Stimulated activated naive CD8-positive, alpha-beta T cell treated with anti-CD3 and anti-CD28 coated beads, Interleukin-15, amount 100 ng/mL, for 72 hours (primary cell): ENCODE results near the gene GIT2.
"Not testable (repeated sequence)": the region's sequence is repeated elsewhere in the genome, so short reads cannot be mapped to it uniquely, and the experiment has no call there.

Experiments used
- ATAC-seq: fragments of 150-1000 bp; cut with Tn5 transposase; 2 replicates; pipeline ENCODE4 v1.10.0; 2021; ENCODE audit warnings: mild to moderate bottlenecking, moderate library complexity
- DNase-seq, 2 donors: peaks; one replicate each; pipeline ENCODE4 v3.0.0; 2021 to 2022
- H3K27ac Mint-ChIP-seq, 2 donors: one replicate each; pipeline ENCODE4 v1.8.0; 2022; ENCODE audit warnings: mild to moderate bottlenecking in 2 of 2, mixed read lengths in 2 of 2, moderate library complexity in 2 of 2
- H3K27me3 Mint-ChIP-seq: one replicate; pipeline ENCODE4 v1.8.0; 2022; ENCODE audit warnings: mixed read lengths
- H3K4me1 Mint-ChIP-seq: one replicate; pipeline ENCODE4 v1.8.0; 2022; ENCODE audit warnings: mild to moderate bottlenecking, mixed read lengths
- H3K4me3 Mint-ChIP-seq, 2 donors: one replicate each; pipeline ENCODE4 v1.8.0; 2022; ENCODE audit warnings: mild to moderate bottlenecking in 2 of 2, mixed read lengths in 2 of 2, moderate library complexity in 1 of 2
- H3K9me3 Mint-ChIP-seq, 2 donors: one replicate each; pipeline ENCODE4 v1.8.0; 2022; ENCODE audit warnings: mixed read lengths in 2 of 2

GIT2 gene

DNA sequence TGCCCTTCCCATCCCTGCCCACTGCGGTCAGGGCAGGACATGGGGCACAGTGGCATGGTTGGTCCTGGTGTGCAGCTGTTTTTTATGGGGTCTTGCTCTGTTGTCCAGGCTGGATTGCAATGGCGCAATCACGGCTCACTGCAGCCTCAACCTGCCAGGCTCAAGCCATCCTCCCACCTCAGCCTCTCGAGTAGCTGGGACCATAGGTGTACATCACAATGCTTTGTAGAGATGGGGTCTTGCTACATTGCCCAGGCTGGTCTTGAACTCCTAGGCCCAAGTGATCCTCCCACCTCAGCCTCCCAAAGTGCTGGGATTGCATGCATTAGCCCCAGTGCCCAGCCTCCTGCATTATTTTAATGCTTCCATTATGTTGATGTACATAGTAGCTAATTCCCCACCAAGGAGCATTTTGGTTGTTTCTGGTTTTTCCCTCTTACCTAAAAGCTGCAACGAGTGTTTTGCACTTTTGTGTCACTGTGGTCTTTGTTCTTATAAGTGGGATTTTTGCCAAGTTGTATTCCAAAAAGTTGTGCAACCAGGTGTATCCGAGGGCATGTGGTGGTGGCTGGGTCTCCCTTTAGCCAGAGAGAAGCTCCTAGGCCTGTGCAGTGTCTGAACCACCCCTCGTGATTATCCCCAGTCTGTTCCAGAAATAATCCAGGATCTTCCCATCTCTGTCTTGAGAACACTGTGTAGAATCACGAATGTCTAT lies 85.8 kb downstream of the GIT2 start:
- H3K9me3 Mint-ChIP-seq, result no peaks in the 10 kb centered on the region
- no peak overlapping the region for H3K27ac Mint-ChIP-seq
- H3K4me3 Mint-ChIP-seq, result no peak overlapping the region
- ATAC-seq, result peak; percentile 11
- no peaks in the 10 kb centered on the region for H3K4me1 Mint-ChIP-seq
- H3K27me3 Mint-ChIP-seq, result no peaks in the 10 kb centered on the region
- DNase-seq, result no peak

DNA sequence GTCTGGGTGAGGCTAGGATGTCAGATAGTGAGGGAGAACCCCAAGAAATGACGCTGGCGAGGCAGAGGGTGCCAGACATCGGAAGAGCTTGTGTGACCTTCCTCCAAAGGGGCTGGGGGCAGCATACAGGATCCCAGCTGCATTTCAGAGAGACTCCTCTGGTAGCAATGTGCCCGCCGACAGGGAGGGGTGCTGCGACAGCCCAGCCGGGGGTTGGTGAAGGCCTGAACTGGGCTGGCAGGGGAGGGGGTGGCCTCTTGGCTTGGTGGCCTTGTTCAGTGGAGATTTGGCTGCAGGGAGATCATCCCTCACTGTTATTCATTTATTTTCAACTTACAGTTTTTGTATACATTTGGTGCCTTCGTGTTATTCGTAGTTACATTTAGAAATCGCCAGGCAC lies 90.9 kb downstream of the GIT2 start:
- H3K4me1 Mint-ChIP-seq, result peaks cover 17% of the 10 kb centered on the region
- H3K9me3 Mint-ChIP-seq, result no peaks in the 10 kb centered on the region
- DNase-seq (no peak), ATAC-seq (no peak)
- H3K27me3 Mint-ChIP-seq, result no peaks in the 10 kb centered on the region
- no peak overlapping the region for H3K4me3 Mint-ChIP-seq
- H3K27ac Mint-ChIP-seq, result no peak overlapping the region

DNA sequence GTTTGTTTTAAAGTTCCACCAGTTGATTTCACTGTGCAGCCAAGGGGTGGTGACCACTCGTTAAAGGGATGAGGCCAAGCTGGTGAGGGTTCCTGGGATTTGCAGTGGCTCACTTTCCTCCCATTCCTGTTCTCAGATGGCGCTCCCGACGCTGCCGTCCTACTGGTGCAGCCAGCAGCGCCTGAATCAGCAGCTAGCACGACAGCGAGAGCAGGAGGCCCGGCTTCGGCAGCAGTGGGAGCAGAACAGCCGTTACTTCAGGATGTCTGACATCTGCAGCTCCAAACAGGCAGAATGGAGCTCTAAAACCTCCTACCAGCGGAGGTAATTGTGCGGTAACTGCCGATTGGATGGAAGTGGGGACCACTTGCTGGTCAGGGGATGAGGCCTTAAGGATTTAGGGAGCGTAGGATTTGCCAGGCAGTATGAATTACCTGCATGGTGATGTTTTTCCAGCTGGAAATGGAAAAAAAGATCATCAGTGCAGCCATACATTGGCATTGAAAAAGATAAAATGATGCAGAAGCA lies 93.2 kb downstream of the GIT2 start:
- no peaks in the 10 kb centered on the region for H3K9me3 Mint-ChIP-seq
- no peak overlapping the region for H3K27ac Mint-ChIP-seq
- no peak overlapping the region for H3K4me3 Mint-ChIP-seq

DNA sequence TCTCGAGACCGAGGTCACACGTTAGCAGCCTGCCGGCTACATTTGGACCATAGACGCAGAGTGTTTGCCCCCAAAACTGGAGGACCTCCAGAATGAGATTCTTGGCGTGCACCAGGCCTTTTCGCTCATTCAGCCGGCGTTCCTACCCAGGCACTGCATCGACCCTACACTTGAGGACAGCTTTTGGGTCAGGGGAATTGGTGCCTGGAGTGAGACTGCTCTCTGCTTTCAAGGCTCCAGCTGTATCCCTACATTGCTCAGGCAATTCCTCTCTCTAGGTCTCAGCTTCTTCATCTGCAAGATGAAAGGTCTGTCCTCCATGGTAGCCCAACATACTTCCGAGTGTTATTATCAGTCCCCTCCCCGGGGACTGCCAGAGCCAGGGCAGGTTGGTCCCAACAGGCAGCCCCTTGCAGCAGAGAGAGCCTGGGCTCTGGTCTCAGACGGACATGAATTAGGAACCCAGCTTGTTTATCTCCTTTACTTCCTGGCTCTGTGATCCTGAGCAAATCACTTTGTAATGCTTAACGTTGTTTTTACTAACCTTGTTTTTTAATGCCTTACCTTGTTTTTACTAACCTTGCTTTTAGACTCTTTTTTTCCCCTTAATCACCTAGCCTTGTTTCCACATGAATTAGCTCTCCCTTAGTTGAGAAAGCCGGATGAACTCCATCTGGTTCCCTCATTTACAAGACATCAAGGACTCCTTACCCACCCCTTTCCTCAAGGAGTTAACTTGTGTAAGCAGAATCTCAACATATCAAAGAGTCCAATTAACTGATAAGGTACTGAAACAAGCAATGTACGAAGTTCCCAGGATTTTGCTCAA lies 95.2 kb downstream of the GIT2 start:
- Mint-ChIP-seq H3K4me1 (peaks cover 23% of the 10 kb centered on the region), H3K4me3 (peak overlapping the region; percentile 84 to 96), H3K27ac (peak overlapping the region; percentile 88 to 99), H3K9me3 (no peaks in the 10 kb centered on the region), H3K27me3 (no peaks in the 10 kb centered on the region)
- peak; percentile 27 for ATAC-seq
- peak in 1 of 2 donors; percentile 14 for DNase-seq

More for the DNA sequence above, 93.2 kb downstream of the GIT2 start:
- Mint-ChIP-seq H3K4me1 (peaks cover 23% of the 10 kb centered on the region), H3K27me3 (no peaks in the 10 kb centered on the region)
- ATAC-seq, result no peak
- DNase-seq, result no peak

DNA sequence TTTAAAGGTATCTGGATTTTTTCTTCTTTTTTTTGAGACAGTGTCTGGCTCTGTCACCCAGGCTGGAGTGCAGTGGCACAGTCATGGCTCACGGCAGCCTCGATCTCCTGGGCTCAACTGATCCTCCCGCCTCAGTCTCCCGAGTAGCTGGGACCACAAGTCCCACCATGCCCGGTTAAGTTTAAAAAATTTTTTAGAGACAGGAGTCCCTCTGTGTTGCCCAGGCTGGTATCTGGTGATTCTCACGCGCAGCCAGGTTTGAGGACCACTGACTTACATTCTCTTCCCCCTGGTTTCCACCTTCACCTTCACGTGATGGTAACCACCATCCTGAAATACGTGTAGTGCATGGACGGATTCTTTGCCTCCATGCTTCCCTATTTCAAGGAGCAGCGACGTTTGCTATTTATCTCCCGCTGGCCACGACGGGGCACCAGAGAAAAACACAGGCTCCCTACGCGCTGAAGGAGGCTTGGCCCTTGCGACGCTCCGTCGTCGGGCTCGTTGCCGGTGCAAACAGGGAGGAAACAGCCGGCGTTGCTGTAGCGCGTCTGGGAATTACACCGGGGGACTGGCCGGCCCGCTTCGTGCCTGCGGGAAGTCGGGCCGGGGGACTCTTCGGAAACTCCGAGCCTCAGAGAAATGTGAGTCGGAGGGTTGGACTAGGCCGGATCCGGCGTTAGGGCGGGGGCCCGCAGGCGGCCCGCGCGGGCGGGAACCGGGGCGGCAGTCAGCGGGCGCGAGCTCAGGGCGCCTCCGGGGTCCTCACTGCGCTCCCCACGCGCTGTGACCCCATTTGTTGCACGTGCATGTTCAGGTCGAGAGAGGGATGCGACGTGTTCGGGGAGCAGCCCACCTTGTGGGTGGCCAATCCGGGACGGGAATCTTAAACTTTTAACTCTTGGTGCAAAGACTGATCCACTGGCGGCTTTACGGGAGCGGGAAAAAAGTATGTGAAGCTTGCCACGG lies 96.1 kb downstream of the GIT2 start, which contains the start of gene TCHP:
TCHP (plus strand) TSS at position 492 of the 969 bp plus-strand sequence. CDS start 2,753 bp downstream, outside the sequence.
- peak; percentile 70 to 77 for DNase-seq
- Mint-ChIP-seq H3K27me3 (no peaks in the 10 kb centered on the region), H3K4me3 (peak within 1 kb of the TSS; percentile 84 to 96), H3K9me3 (no peaks in the 10 kb centered on the region), H3K4me1 (peaks cover 23% of the 10 kb centered on the region), H3K27ac (peak within 1 kb of the TSS; percentile 98 to 99)
- peak; percentile 91 for ATAC-seq

DNA sequence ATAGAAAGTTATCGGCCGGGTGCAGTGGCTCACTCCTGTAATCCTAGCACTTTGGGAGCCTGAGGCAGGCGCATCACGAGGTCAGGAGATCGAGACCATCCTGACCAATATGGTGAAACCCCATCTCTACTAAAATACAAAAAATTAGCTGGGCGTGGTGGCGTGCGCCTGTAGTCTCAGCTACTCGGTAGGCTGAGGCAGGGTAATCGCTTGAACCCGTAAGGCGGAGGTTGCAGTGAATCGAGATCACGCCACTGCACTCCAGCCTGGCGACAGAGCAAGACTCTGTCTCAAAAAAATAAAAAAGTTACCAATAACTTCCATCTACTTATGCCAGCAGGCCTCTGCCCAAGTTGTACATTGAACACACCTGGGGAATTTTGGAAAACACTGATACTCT lies 96.8 kb downstream of the GIT2 start:
- ATAC-seq, H3K27ac Mint-ChIP-seq, H3K27me3 Mint-ChIP-seq, DNase-seq, H3K9me3 Mint-ChIP-seq: not testable (repeated sequence)
- Mint-ChIP-seq H3K4me1 (peaks cover 23% of the 10 kb centered on the region), H3K4me3 (peak overlapping the region; percentile 84 to 96)

DNA sequence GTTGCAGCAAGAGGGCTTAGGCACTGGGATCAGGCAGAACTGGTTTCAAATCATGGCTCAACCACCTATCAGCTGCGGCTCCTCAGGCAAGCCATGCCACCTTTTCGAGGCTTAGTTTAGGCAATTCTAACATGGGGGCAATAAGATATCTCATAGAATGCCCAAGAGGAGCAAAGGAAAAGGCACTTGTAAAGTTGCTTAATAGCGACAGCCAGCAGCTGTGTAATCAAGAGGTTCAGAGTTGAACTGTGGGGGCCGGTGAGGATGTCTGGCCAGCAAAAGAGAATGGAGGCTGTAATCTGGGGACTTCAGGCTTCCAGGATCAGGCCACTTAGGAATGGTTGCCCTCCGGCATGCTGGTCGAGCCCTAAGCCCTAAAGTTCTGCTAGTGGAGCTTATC lies 99.1 kb downstream of the GIT2 start:
- peaks cover 30% of the 10 kb centered on the region for H3K4me1 Mint-ChIP-seq
- no peaks in the 10 kb centered on the region for H3K9me3 Mint-ChIP-seq
- no peak overlapping the region for H3K27ac Mint-ChIP-seq
- DNase-seq, result no peak
- ATAC-seq, result no peak
- no peaks in the 10 kb centered on the region for H3K27me3 Mint-ChIP-seq
- H3K4me3 Mint-ChIP-seq, result no peak overlapping the region

DNA sequence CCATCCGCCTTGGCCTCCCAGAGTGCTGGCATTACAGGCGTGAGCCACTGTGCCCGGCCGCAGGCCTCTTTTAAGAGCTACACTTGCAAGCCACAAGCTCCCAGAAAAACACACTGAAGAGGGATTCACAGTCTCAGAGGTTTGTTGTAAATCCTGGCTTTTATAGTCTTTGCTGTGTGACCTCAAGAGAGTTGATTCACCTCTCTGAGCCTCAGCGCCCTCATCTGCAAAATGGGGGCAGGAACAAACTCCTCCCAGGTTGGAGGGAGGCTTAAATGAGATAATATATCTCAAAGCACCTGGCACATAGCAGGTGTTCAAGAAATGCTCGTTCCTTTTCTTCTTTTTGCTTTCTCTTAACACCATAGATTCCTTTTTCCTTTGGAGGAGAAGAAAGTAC lies 100.0 kb downstream of the GIT2 start:
- Mint-ChIP-seq H3K27ac (no peak overlapping the region), H3K9me3 (no peaks in the 10 kb centered on the region), H3K4me3 (no peak overlapping the region), H3K4me1 (peaks cover 23% of the 10 kb centered on the region), H3K27me3 (no peaks in the 10 kb centered on the region)
- DNase-seq, result no peak
- ATAC-seq, result no peak

DNA sequence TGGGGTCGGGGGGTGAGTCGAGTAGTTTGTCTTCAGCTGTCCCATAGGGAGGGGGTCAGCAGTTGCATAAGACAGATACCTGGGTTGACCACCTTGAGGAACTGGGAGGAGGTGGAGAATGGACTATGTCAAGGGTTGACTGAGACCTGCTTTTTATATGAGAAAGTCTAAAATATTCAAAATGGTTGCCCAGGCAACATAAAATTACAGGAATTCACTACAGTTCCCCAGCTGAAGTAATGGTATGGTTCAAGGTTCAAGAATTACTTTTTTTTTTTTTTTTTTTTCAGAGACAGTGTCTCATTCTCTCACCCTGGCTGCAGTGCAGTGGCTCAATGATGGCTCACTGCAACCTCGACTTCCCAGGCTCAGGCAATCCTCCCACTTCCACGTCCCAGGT lies 101.2 kb downstream of the GIT2 start:
- peaks cover 16% of the 10 kb centered on the region for H3K4me1 Mint-ChIP-seq
- H3K27me3 Mint-ChIP-seq, result no peaks in the 10 kb centered on the region
- H3K27ac Mint-ChIP-seq, result no peak overlapping the region
- ATAC-seq, result no peak
- DNase-seq, result no peak
- H3K4me3 Mint-ChIP-seq, result no peak overlapping the region
- H3K9me3 Mint-ChIP-seq, result no peaks in the 10 kb centered on the region

DNA sequence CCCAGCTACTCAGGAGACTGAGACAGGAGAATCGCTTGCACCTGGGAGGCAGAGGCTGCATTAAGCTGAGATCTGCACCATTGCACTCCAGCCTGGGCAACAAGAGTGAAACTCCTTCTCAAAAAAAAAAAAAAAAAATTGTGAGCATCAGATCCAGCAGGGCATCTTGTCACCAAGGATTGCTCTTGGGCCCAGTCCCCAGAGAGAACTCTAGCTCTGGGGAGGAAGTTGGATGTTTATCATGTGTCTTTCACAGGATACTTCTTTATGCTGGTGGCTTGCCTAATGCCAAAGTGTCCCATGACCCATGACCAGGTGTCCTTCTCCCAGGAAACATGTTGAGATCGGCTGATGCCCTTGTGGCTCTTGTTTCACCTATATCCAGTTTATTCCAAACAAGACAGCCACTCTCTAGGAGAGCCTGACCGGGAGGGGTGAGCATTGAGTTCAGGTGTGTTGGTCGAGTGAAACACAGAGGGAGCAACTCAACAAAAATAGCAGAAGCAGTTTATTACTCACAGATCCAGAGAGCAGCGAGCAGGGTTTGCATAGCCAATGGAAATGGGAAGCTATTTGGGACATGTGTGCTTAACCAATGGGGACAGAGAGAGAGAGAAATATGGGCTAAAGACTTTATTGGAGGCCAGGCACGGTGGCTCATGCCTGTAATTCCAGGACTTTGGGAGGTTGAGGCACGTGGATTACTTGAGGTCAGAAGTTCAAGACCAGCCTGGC lies 102.7 kb downstream of the GIT2 start:
- Mint-ChIP-seq H3K27ac (no peak overlapping the region), H3K4me3 (no peak overlapping the region), H3K27me3 (no peaks in the 10 kb centered on the region), H3K4me1 (peaks cover 27% of the 10 kb centered on the region), H3K9me3 (no peaks in the 10 kb centered on the region)
- ATAC-seq, result no peak
- DNase-seq, result no peak

DNA sequence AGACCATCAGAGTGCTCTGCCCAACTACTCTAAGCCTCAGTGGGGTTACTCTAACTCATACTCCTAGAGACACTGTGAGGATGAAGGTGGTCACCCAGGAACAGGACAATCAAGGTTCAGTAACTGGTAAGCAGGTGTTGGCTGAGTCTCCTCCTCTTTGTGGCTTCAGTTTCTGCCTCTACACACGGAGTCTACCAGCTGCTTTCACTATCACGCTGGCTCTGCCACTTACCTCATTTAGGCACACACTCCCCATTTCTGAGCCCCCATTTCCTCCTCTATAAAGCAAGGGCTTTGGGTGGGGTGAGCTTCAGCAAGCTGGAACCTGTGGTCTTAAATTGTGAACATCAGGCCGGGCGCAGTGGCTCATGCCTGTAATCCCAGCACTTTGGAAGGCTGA lies 103.4 kb downstream of the GIT2 start:
- ATAC-seq, result peak; percentile 74
- peaks cover 34% of the 10 kb centered on the region for H3K4me1 Mint-ChIP-seq
- H3K27me3 Mint-ChIP-seq, result no peaks in the 10 kb centered on the region
- H3K9me3 Mint-ChIP-seq, result no peaks in the 10 kb centered on the region
- H3K4me3 Mint-ChIP-seq, result no peak overlapping the region
- H3K27ac Mint-ChIP-seq, result no peak overlapping the region
- DNase-seq, result peak in 1 of 2 donors; percentile 21

DNA sequence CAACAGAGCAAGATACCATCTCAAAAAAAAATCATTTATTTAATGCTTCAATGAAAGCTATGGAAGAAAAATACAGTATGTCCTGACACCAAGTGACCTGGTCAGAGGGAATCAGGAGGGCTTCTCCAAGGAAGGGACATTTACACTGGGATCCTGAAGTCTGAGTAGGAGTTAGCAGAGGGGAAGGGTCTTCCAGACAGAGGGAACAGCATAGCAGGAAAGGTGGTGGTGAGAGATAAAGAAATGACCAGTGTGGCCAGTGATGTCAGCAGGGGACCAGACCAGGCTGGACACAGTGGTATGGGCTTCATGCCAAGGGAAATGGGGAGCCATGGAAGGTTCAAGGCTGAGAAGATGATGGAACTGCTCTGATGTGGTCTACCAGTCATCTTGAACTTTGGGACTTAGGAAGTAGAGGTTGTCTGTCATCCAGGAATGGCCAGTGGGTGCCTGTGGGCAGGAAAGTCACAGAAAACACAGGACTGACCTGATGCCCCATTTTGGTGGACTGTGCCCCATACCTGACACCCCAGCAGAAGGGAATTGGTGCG lies 103.9 kb downstream of the GIT2 start:
- peaks cover 36% of the 10 kb centered on the region for H3K4me1 Mint-ChIP-seq
- no peak overlapping the region for H3K27ac Mint-ChIP-seq
- DNase-seq, result no peak
- no peaks in the 10 kb centered on the region for H3K9me3 Mint-ChIP-seq
- no peak overlapping the region for H3K4me3 Mint-ChIP-seq
- H3K27me3 Mint-ChIP-seq, result no peaks in the 10 kb centered on the region
- no peak for ATAC-seq

DNA sequence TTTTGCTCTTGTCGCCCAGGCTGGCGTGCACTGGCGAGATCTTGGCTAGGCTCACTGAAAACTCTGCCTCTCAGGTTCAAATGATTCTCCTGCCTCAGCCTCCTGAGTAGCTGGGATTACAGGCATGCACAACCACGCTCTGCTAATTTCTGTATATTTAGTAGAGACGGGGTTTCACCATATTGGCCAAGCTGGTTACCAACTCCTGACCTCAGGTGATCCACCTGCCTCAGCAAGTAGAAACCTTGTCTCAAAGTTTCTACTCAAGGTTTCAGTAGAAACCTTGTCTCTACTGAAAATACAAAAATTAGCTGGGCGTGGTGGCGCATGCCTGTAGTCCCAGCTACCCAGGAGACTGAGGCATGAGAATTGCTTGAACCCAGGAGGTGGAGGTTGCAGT lies 104.4 kb downstream of the GIT2 start:
- H3K4me3 Mint-ChIP-seq, H3K27me3 Mint-ChIP-seq, ATAC-seq, H3K27ac Mint-ChIP-seq, H3K9me3 Mint-ChIP-seq, DNase-seq: not testable (repeated sequence)
- H3K4me1 Mint-ChIP-seq, result peaks cover 36% of the 10 kb centered on the region

DNA sequence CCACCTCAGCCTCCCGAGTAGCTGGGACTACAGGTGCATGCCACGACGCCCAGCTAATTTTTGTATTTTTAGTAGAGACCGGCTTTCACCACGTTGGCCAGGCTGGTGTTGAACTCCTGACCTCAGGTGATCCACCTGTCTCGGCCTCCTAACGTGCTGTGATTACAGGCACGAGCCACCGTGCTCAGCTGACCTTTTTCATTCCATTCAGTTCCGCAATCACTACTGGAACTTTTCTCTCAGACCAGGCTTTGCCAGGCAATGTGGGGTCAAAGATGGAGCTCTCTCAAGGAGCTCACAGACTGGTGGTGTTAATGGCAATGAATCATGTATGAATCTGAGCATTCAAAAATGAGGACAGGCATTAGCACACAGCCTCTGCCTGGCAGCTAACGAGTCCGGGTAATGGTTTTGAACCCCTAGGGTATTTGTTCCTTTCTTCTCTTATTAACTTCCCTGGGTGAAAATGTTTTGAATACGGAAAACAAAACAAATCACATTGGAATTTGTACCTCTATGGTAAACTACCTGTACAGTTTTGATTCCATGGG lies 105.5 kb downstream of the GIT2 start:
- Mint-ChIP-seq H3K4me1 (peaks cover 36% of the 10 kb centered on the region), H3K4me3 (no peak overlapping the region), H3K27ac (no peak overlapping the region), H3K27me3 (no peaks in the 10 kb centered on the region), H3K9me3 (no peaks in the 10 kb centered on the region)
- ATAC-seq (no peak), DNase-seq (no peak)
